IPS DF 4.7 (cell line): ENCODE data around the gene RNF112.

Source experiments
- DNase-seq: peaks from one replicate; pipeline ENCODE4 v3.0.0-alpha.2; 2013; ENCODE audit warnings: low spot score; ENCODE audit errors: extremely low read depth

Gene RNF112

GRCh38 chr17:19374136-19374535, 36.9 kb upstream of the RNF112 start:
- no peak for DNase-seq

GRCh38 chr17:19375732-19376131, 35.3 kb upstream of the RNF112 start:
- DNase-seq = no peak

- DNase-seq = no peak
Measured at GRCh38 chr17:19376811-19377210, 34.2 kb upstream of the RNF112 start.

GRCh38 chr17:19377602-19378415, 33.2 kb upstream of the RNF112 start:
- DNase-seq = peak; percentile 93

- DNase-seq = no peak
Measured at GRCh38 chr17:19378416-19379360, 32.3 kb upstream of the RNF112 start, which contains the start of gene MAPK7. MAPK7 (plus strand) TSS chr17:19378498; CDS start chr17:19378901, 403 bp downstream.

- DNase-seq = no peak
Measured at GRCh38 chr17:19379361-19380065, 31.5 kb upstream of the RNF112 start.

- DNase-seq = no peak
Measured at GRCh38 chr17:19380481-19381301, 30.3 kb upstream of the RNF112 start.

GRCh38 chr17:19381361-19381740, 29.7 kb upstream of the RNF112 start:
- no peak for DNase-seq

GRCh38 chr17:19381741-19382444, 29.1 kb upstream of the RNF112 start:
- DNase-seq = no peak

GRCh38 chr17:19382531-19383444, 28.2 kb upstream of the RNF112 start:
- DNase-seq = no peak

- no peak for DNase-seq
Measured at GRCh38 chr17:19383681-19384470, 27.2 kb upstream of the RNF112 start.

- DNase-seq = no peak
Measured at GRCh38 chr17:19384723-19385391, 26.2 kb upstream of the RNF112 start.

GRCh38 chr17:19385521-19385983, 25.5 kb upstream of the RNF112 start:
- no peak for DNase-seq

GRCh38 chr17:19386051-19386929, 24.7 kb upstream of the RNF112 start:
- DNase-seq = no peak

GRCh38 chr17:19386974-19387920, 23.8 kb upstream of the RNF112 start, which contains the start of gene MFAP4:
MFAP4 (minus strand) TSS chr17:19387190; CDS start chr17:19387155, 35 bp downstream.
- no peak for DNase-seq
